Renal cortex interstitium (tissue), 11 donors: ENCODE measurements around the gene TNC. TPM values are rescaled to one million over a fixed set of nuclear protein-coding genes. Genes with fewer than 3 reads are reported as not detected.

ENCODE experiments used
- DNase-seq, 11 donors: peaks; one replicate each; pipeline ENCODE4 v3.0.0-alpha.2; 2013; ENCODE audit warnings: low read depth in 9 of 11, low spot score in 4 of 11; ENCODE audit errors: extremely low read depth in 1 of 11
- polyA plus RNA-seq, 3 donors: library from polyadenylated mRNA; unstranded; fragments of 120-200 nt; gene quantifications; one replicate each; pipeline ENCODE4 v1.2.1, GENCODE V29; 2013; ENCODE audit not compliant: insufficient read length in 3 of 3

TNC gene
- polyA plus RNA-seq, 3 donors: 329 to 375 (median 366) TPM

GRCh38 chr9:115000217-115000639, 117.7 kb downstream of the TNC start:
- DNase-seq: no peak

- no peak for DNase-seq
These were observed 119.6 kb downstream of the TNC start for GRCh38 chr9:114998326-114998725.

GRCh38 chr9:114995681-114996221, 122.2 kb downstream of the TNC start:
- no peak for DNase-seq

GRCh38 chr9:114994768-114995167, 123.2 kb downstream of the TNC start:
- no peak for DNase-seq

GRCh38 chr9:114991861-114992260, 126.1 kb downstream of the TNC start:
- no peak for DNase-seq

GRCh38 chr9:114990901-114991300, 127.1 kb downstream of the TNC start:
- DNase-seq: no peak

- DNase-seq: no peak
These were observed 128.2 kb downstream of the TNC start for GRCh38 chr9:114989600-114990410.

GRCh38 chr9:114988962-114989599, 128.9 kb downstream of the TNC start:
- DNase-seq: no peak

GRCh38 chr9:114987116-114987515, 130.8 kb downstream of the TNC start:
- DNase-seq: no peak

- no peak for DNase-seq
These were observed 131.9 kb downstream of the TNC start for GRCh38 chr9:114985959-114986501.

- no peak for DNase-seq
These were observed 136.9 kb downstream of the TNC start for GRCh38 chr9:114981063-114981462.

- DNase-seq: no peak
These were observed 144.7 kb downstream of the TNC start for GRCh38 chr9:114973216-114973615.

- DNase-seq: no peak
These were observed 145.3 kb downstream of the TNC start for GRCh38 chr9:114972510-114973136.

Other genes with a start within 250 kb of the TNC start
- under 1 TPM; 0.46 to 0.51 (median 0.47) TPM for gene TNFSF8, start 187.6 kb downstream of the TNC start, polyA plus RNA-seq